GM19193 (cell line): ENCODE measurements around the gene LIM2.

Experiments used
- POLR2A ChIP-seq: IDR thresholded peaks from 4 replicates; pipeline ENCODE4 v1.6.1; 2011; ENCODE audit not compliant: insufficient read depth, insufficient read length; ENCODE audit errors: extremely low read depth

LIM2 gene

DNA sequence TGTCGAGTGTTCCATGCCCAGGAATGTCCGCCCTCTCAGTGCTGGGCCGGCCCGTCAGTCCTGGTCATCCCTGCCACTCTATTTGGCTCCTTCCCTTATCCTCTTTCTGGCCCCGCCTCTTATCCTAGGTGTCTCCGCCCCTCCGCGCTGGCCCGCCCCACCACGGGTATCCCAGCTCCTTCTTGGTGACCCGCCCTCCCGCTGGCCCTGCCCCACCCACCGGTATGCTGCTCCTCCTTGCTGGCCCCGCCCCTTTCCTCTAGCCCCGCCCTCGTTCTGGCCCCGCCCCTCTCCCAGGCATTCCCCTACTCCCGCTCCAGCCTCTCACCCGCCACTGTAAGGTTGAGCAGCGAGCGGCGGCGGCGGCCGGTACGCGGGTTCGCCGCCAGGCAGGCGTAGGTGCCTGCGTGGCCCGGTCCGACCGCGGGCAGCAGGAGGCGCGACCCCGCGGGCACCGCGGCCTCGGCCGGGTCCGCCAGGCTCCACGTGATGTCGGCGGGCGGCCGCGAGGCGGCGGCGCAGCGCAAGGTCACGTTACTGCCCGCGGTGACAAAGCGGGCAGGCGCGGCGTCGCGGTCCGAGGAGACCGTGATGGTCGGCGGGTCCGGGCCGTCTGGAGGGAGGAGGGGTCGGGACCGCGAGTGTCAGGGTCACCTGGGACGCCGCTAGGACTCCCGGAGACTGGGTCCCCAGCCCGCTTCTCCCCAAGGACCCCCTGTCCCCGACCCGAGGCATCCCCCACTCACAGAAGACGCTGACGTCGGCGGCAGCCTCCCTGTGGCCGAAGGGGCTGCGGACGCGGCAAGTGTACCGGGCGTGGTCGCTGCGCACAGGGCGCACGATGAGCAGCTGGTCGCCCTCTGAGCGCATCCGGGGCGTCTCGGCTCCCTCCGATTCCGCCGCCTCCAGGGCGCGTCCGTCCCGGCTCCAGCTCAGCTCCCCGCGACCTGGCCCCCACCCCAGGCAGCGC is 47.8 kb downstream of the LIM2 start:
- peak; percentile 23 for TF ChIP-seq POLR2A

- no peak for TF ChIP-seq POLR2A
Measured at GRCh38 chr19:51339313-51339686, 48.5 kb downstream of the LIM2 start.

DNA sequence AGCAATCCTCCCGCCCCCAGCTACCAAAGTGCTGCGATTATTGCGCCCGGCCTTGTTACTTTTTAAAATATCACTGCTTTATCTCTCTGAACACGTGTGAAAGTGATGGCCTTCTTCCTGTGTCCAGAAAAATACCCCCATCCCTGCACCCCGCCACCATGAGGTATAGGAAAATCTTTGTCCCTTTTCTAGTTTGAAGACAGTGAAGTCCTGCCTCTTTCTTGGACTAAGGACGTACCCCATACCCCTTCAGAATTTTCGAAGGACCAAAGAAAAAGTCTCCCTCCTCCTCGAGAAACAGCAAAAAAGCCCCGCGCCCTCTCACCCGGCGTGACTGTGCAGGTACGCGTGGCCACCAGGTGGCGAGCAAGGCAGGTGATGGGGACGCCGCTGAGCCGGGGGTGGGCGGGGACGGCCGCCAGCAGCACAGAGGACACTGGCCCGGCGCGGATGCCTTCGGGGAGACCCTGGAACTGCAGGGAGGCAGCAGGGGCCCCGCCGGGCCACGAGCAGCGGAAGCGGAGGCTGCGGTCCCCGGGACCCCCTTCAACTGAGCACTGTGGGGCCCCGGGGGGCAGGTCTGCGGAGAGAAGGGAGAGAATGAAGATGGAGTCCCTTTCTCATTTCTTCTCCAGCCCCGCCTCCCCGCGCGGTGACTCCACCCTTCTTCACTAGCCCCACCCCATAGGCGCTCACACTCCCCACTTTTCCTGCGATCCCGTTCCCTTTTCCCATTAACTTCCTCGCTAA is 49.0 kb downstream of the LIM2 start:
- no peak for TF ChIP-seq POLR2A

DNA sequence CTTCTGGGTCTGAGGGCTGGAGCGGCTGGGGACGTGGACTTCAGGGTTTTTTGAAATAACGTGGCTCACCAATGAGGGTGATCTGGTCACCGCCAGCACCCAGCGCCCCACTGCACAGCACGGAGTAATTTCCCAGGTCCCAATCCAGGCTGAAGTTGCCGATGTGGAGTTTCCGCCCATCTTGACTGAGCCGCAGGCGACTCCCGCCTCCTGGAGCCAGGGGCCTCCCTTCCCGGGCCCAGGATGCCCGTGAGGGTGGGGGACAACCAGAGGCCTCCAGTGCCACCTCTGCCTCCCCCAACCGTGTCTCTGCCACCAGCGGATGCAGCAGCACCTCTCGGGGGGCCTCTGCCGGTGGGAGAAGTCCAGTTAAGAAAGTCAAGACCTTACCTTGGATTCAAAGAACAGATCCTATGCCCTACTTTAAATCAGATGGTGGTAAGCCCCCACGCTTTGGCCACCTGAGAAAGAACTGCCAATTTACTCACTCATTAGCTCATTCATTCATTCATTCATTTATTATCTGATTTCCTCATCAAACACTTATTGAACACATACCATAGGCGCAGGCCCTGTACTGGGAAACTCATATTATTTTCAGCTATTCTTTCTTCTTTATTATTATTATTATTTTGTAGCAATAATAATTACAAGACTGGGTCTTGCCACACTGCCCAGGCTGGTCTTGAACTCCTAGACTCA is 49.8 kb downstream of the LIM2 start:
- TF ChIP-seq POLR2A, result no peak

- no peak for TF ChIP-seq POLR2A
Measured at GRCh38 chr19:51337141-51337860, 50.5 kb downstream of the LIM2 start.

GRCh38 chr19:51333836-51334460 is 53.8 kb downstream of the LIM2 start:
- TF ChIP-seq POLR2A, result no peak

DNA sequence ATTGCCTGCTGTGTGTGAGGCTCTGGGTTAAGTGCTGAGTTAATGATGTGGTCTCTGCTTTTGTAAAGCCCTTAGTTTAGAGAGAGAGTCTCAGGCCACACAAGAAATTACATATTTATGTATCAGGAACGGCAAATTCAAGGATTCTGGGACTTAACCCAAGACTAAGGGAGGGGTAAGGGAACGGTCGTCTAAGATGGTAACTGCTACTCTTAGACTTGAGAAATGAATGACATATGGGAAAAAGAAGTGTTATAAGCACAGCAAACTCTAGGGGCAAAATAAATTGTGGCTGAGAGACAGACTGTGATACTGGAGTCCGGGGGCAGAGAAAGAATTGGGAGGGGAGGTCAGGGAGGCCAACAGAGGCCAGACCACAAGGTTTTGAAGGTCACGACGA is 56.1 kb downstream of the LIM2 start:
- no peak for TF ChIP-seq POLR2A

- TF ChIP-seq POLR2A, result no peak
Measured at GRCh38 chr19:51331193-51331592, 56.6 kb downstream of the LIM2 start.

- no peak for TF ChIP-seq POLR2A
Measured at GRCh38 chr19:51330366-51330765, 57.4 kb downstream of the LIM2 start.
